ENCODE results near the gene RGS3.

- TF ChIP-seq CTCF (IDR thresholded peaks at IDR 0.05) (no peak), POLR2A (IDR thresholded peaks at IDR 0.05) (no peak)
These were observed 13.0 kb downstream of the RGS3 start for GRCh38 chr9:113476511-113476916.
